HEK293 (cell line): ENCODE data around the gene CHST8.

Source experiments
- PATZ1 ChIP-seq: fragments of 450-650 bp; formaldehyde crosslinking; IDR thresholded peaks from 2 replicates; pipeline ENCODE4 v1.5.1; 2016; ENCODE audit warnings: missing biosample characterization, missing genetic modification characterization
- SP2 ChIP-seq: fragments of 450-650 bp; formaldehyde crosslinking; IDR thresholded peaks from 2 replicates; pipeline ENCODE4 v1.5.1; 2016; ENCODE audit warnings: missing biosample characterization, missing genetic modification characterization
- YY1 ChIP-seq: fragments of 450-650 bp; formaldehyde crosslinking; IDR thresholded peaks from 2 replicates; pipeline ENCODE4 v1.5.1; 2018; ENCODE audit warnings: missing biosample characterization, missing genetic modification characterization
- ZBTB17 ChIP-seq: fragments of 450-650 bp; formaldehyde crosslinking; IDR thresholded peaks from 2 replicates; pipeline ENCODE4 v1.5.1; 2016; ENCODE audit warnings: missing biosample characterization, missing genetic modification characterization
- ZBTB21 ChIP-seq: fragments of 450-650 bp; formaldehyde crosslinking; IDR thresholded peaks from 2 replicates; pipeline ENCODE4 v1.5.1; 2017; ENCODE audit warnings: missing biosample characterization, missing genetic modification characterization
- ZNF114 ChIP-seq: fragments of 450-650 bp; formaldehyde crosslinking; IDR thresholded peaks from 2 replicates; pipeline ENCODE4 v1.5.0; 2017; ENCODE audit warnings: missing biosample characterization, missing genetic modification characterization
- ZNF133 ChIP-seq: fragments of 450-650 bp; formaldehyde crosslinking; IDR thresholded peaks from 2 replicates; pipeline ENCODE4 v1.5.1; 2016; ENCODE audit warnings: missing biosample characterization, missing genetic modification characterization
- ZNF16 ChIP-seq: fragments of 450-650 bp; formaldehyde crosslinking; IDR thresholded peaks from 2 replicates; pipeline ENCODE4 v1.5.1; 2016; ENCODE audit warnings: low read depth, missing biosample characterization, missing genetic modification characterization
- ZNF19 ChIP-seq: fragments of 450-650 bp; formaldehyde crosslinking; IDR thresholded peaks from 2 replicates; pipeline ENCODE4; 2016; ENCODE audit warnings: missing biosample characterization, missing genetic modification characterization, low read depth
- ZNF223 ChIP-seq: fragments of 450-650 bp; formaldehyde crosslinking; IDR thresholded peaks from 2 replicates; pipeline ENCODE4 v1.5.1; 2016; ENCODE audit warnings: missing biosample characterization, missing genetic modification characterization
- ZNF274 ChIP-seq, 2 experiments: fragments of 200-500 bp in 1 of 2; fragments of 450-650 bp in 1 of 2; sonication (Bioruptor generic) in 1 of 2; formaldehyde crosslinking in 1 of 2; IDR thresholded peaks; 2 replicates each; pipeline versions ENCODE4 v1.5.1 to v1.6.1; 2014 to 2016; ENCODE audit warnings: borderline replicate concordance in 1 of 2, inconsistent platforms in 1 of 2, low read length in 1 of 2, missing biosample characterization in 1 of 2, missing genetic modification characterization in 1 of 2
- ZNF280D ChIP-seq: fragments of 450-650 bp; formaldehyde crosslinking; IDR thresholded peaks from 2 replicates; pipeline ENCODE4 v1.5.1; 2016; ENCODE audit warnings: missing biosample characterization, missing genetic modification characterization
- ZNF335 ChIP-seq: fragments of 450-650 bp; formaldehyde crosslinking; conservative IDR thresholded peaks from 2 replicates; pipeline ENCODE4 v1.5.1; 2016; ENCODE audit warnings: missing biosample characterization, missing genetic modification characterization
- ZNF521 ChIP-seq: fragments of 450-650 bp; formaldehyde crosslinking; IDR thresholded peaks from 2 replicates; pipeline ENCODE4 v1.5.1; 2017; ENCODE audit warnings: missing biosample characterization, mild to moderate bottlenecking, missing genetic modification characterization
- ZNF585B ChIP-seq: fragments of 450-650 bp; formaldehyde crosslinking; IDR thresholded peaks from 2 replicates; pipeline ENCODE4 v1.5.1; 2016; ENCODE audit warnings: missing biosample characterization, missing genetic modification characterization
- ZNF654 ChIP-seq: fragments of 450-650 bp; formaldehyde crosslinking; IDR thresholded peaks from 2 replicates; pipeline ENCODE4 v1.5.1; 2016; ENCODE audit warnings: low read depth, missing biosample characterization, missing genetic modification characterization
- ZNF843 ChIP-seq: fragments of 450-650 bp; formaldehyde crosslinking; IDR thresholded peaks from 2 replicates; pipeline ENCODE4 v1.5.1; 2016; ENCODE audit warnings: missing biosample characterization, missing genetic modification characterization
- TF ChIP-seq, protein P1 (sequence below): fragments of 450-650 bp; formaldehyde crosslinking; IDR thresholded peaks from 2 replicates; pipeline ENCODE4; 2016; ENCODE audit warnings: missing biosample characterization, missing genetic modification characterization
- TF ChIP-seq, protein P2 (sequence below): fragments of 450-650 bp; formaldehyde crosslinking; IDR thresholded peaks from 2 replicates; pipeline ENCODE4 v1.5.1; 2016; ENCODE audit warnings: missing biosample characterization, missing genetic modification characterization
- TF ChIP-seq, protein P3 (sequence below): fragments of 450-650 bp; formaldehyde crosslinking; IDR thresholded peaks from 2 replicates; pipeline ENCODE4 v1.5.1; 2016; ENCODE audit warnings: missing biosample characterization, missing genetic modification characterization
- TF ChIP-seq, protein P4 (sequence below): fragments of 450-650 bp; formaldehyde crosslinking; IDR thresholded peaks from 2 replicates; pipeline ENCODE4 v1.5.1; 2016; ENCODE audit warnings: missing biosample characterization, missing genetic modification characterization
- TF ChIP-seq, protein P5 (sequence below): fragments of 450-650 bp; formaldehyde crosslinking; IDR thresholded peaks from 2 replicates; pipeline ENCODE4 v1.5.1; 2017; ENCODE audit warnings: missing biosample characterization, missing genetic modification characterization

The CHST8 gene

GRCh38 chr19:33775731-33776487 is 154.2 kb downstream of the CHST8 start (continued):
- 0 out of 2 replicates have a peak, but pooled peaks have one; percentile 6 for TF ChIP-seq PATZ1 (tag by site-specific recombination)
- no peak for TF ChIP-seq ZNF19
- TF ChIP-seq ZNF585B = no peak
- no peak for TF ChIP-seq ZNF521 (tag by site-specific recombination)
- no peak; the same call in 1 of the 2 replicates for TF ChIP-seq ZNF16
- no peak for TF ChIP-seq ZNF335 (tag by site-specific recombination)
- no peak for TF ChIP-seq ZNF654 (tag by site-specific recombination)
- no peak; the same call in 1 of the 2 replicates for TF ChIP-seq YY1 (tag by site-specific recombination)
- TF ChIP-seq, protein P1, sequence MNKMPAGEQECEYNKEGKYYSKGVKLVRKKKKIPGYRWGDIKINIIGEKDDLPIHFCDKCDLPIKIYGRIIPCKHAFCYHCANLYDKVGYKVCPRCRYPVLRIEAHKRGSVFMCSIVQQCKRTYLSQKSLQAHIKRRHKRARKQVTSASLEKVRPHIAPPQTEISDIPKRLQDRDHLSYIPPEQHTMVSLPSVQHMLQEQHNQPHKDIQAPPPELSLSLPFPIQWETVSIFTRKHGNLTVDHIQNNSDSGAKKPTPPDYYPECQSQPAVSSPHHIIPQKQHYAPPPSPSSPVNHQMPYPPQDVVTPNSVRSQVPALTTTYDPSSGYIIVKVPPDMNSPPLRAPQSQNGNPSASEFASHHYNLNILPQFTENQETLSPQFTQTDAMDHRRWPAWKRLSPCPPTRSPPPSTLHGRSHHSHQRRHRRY (tag by site-specific recombination) = no peak
- TF ChIP-seq, protein P2, sequence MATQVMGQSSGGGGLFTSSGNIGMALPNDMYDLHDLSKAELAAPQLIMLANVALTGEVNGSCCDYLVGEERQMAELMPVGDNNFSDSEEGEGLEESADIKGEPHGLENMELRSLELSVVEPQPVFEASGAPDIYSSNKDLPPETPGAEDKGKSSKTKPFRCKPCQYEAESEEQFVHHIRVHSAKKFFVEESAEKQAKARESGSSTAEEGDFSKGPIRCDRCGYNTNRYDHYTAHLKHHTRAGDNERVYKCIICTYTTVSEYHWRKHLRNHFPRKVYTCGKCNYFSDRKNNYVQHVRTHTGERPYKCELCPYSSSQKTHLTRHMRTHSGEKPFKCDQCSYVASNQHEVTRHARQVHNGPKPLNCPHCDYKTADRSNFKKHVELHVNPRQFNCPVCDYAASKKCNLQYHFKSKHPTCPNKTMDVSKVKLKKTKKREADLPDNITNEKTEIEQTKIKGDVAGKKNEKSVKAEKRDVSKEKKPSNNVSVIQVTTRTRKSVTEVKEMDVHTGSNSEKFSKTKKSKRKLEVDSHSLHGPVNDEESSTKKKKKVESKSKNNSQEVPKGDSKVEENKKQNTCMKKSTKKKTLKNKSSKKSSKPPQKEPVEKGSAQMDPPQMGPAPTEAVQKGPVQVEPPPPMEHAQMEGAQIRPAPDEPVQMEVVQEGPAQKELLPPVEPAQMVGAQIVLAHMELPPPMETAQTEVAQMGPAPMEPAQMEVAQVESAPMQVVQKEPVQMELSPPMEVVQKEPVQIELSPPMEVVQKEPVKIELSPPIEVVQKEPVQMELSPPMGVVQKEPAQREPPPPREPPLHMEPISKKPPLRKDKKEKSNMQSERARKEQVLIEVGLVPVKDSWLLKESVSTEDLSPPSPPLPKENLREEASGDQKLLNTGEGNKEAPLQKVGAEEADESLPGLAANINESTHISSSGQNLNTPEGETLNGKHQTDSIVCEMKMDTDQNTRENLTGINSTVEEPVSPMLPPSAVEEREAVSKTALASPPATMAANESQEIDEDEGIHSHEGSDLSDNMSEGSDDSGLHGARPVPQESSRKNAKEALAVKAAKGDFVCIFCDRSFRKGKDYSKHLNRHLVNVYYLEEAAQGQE (tag by site-specific recombination) = no peak
- no peak for TF ChIP-seq ZNF280D (tag by site-specific recombination)
- TF ChIP-seq ZNF223 (tag by site-specific recombination) = no peak
- no peak for TF ChIP-seq ZNF843 (tag by site-specific recombination)
- no peak for TF ChIP-seq ZNF133 (tag by site-specific recombination)
- TF ChIP-seq, protein P3, sequence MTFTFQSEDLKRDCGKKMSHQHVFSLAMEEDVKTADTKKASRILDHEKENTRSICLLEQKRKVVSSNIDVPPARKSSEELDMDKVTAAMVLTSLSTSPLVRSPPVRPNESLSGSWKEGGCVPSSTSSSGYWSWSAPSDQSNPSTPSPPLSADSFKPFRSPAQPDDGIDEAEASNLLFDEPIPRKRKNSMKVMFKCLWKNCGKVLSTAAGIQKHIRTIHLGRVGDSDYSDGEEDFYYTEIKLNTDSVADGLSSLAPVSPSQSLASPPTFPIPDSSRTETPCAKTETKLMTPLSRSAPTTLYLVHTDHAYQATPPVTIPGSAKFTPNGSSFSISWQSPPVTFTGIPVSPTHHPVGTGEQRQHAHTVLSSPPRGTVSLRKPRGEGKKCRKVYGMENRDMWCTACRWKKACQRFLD (tag by site-specific recombination) = peak; percentile 12; the same call in 1 of the 2 replicates
- TF ChIP-seq, protein P4, sequence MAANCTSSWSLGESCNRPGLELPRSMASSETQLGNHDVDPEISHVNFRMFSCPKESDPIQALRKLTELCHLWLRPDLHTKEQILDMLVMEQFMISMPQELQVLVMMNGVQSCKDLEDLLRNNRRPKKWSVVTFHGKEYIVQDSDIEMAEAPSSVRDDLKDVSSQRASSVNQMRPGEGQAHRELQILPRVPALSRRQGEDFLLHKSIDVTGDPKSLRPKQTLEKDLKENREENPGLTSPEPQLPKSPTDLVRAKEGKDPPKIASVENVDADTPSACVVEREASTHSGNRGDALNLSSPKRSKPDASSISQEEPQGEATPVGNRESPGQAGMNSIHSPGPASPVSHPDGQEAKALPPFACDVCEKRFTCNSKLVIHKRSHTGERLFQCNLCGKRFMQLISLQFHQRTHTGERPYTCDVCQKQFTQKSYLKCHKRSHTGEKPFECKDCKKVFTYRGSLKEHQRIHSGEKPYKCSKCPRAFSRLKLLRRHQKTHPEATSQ (tag by site-specific recombination) = no peak
- TF ChIP-seq ZBTB17 (tag by site-specific recombination) = no peak
- no peak for TF ChIP-seq ZBTB21 (tag by site-specific recombination)
- TF ChIP-seq ZNF274 (IDR thresholded peaks at IDR 0.05; ENCODE audit: low read length) = no peak
- TF ChIP-seq ZNF274 (tag by site-specific recombination; IDR thresholded peaks at IDR 0.05; ENCODE audit: borderline replicate concordance) = no peak
- no peak for TF ChIP-seq SP2 (tag by site-specific recombination)
- 0 out of 2 replicates have a peak, but pooled peaks have one; percentile 51 for TF ChIP-seq ZNF114 (tag by site-specific recombination)
- TF ChIP-seq, protein P5, sequence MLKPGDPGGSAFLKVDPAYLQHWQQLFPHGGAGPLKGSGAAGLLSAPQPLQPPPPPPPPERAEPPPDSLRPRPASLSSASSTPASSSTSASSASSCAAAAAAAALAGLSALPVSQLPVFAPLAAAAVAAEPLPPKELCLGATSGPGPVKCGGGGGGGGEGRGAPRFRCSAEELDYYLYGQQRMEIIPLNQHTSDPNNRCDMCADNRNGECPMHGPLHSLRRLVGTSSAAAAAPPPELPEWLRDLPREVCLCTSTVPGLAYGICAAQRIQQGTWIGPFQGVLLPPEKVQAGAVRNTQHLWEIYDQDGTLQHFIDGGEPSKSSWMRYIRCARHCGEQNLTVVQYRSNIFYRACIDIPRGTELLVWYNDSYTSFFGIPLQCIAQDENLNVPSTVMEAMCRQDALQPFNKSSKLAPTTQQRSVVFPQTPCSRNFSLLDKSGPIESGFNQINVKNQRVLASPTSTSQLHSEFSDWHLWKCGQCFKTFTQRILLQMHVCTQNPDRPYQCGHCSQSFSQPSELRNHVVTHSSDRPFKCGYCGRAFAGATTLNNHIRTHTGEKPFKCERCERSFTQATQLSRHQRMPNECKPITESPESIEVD (tag by site-specific recombination) = no peak
